ENCODE measurements around the gene BRPF3.

Gene BRPF3

DNA sequence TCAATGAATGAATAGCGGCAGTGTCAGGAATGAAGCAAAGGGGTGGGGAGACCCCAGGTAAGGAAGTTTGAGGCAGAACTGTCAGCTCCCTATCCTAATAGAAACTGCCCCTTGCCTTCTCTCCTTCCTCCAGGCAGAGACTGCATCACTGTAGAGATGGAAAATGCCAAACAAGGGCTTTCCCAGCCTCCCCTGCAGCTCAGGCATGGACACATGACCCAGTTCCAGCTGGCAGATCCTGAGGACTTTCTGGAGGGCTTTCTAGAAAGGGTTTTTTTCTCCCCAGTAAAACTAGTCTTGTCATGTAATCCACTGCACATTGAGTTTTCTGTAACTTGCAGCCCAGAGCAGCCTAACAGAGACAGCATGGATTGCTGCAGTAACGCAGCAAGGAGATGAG lies 55.5 kb downstream of the BRPF3 start:
- H3K27ac ChIP-seq (ENCODE audit: low read length) = no peak overlapping the region
- H3K4me1 ChIP-seq (ENCODE audit: insufficient read depth, low read length) = no peaks in the 10 kb centered on the region; the same call in 1 of the 2 replicates
- H3K36me3 ChIP-seq (ENCODE audit: insufficient read depth, low read depth, low read length) = no peaks in the 10 kb centered on the region
- no peak overlapping the region for H3K4me3 ChIP-seq (ENCODE audit: low read length)
- H3K27me3 ChIP-seq (ENCODE audit: insufficient read depth, low read length) = no peaks in the 10 kb centered on the region
- no peak overlapping the region for H3K9ac ChIP-seq (ENCODE audit: low read depth, low read length)
- H3K9me3 ChIP-seq (ENCODE audit: insufficient read depth, low read depth, low read length) = no peaks in the 10 kb centered on the region

DNA sequence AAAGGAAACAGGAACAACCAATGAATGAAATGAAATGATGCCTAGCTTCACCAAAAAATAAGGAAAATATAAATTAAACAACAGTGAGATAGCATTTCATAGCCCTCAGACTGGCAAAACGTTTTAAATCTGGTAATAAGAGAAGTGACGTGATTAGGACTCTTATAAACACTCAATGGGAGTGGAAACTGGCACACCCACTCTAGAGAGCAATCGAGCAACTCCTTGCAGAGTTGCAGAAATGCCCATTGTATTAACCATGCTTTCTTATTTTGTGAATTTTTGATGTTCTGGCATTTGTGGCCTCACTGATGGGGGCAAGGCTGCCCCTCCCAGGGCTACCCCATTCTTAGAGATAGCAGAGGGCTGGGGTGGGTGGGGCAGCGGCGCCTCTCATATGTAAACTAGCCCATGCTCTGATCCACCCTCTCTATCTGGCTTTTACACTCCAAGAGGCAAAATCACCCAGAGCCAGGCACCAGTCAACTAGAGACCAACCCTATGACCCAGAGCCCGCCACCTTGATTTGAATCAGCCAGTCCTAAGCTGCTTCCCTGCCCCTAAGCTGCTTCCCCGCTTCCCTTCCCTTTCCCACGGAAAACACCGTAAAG lies 67.0 kb downstream of the BRPF3 start:
- no peak overlapping the region for H3K27ac ChIP-seq (ENCODE audit: low read length)
- no peaks in the 10 kb centered on the region for H3K27me3 ChIP-seq (ENCODE audit: insufficient read depth, low read length)
- H3K9ac ChIP-seq (ENCODE audit: low read depth, low read length) = no peak overlapping the region
- 0 out of 2 replicates have a peak, but pooled peaks cover 7% of the 10 kb centered on the region for H3K9me3 ChIP-seq (ENCODE audit: insufficient read depth, low read depth, low read length)
- H3K36me3 ChIP-seq (ENCODE audit: insufficient read depth, low read depth, low read length) = no peaks in the 10 kb centered on the region
- no peaks in the 10 kb centered on the region for H3K4me1 ChIP-seq (ENCODE audit: insufficient read depth, low read length)
- H3K4me3 ChIP-seq (ENCODE audit: low read length) = no peak overlapping the region

DNA sequence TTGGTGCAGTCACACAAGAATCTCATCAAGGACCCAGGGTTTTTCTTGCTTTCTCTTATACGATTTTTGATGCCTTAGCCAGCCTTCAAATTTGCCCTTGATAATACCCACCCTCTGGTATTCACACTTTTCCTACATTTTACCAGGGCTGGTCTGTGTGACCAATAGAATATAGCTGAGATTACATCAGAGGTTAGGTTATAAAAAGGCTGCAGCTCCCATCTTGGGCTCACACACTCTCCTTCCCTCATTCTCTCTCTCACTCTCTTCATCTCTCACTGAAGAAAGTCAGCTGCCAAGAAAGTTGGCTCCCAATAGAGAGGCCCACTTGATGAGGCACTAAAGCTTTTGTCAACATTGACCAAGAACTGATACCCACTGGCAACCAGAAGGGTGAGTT lies 69.2 kb downstream of the BRPF3 start:
- H3K4me1 ChIP-seq (ENCODE audit: insufficient read depth, low read length) = no peaks in the 10 kb centered on the region
- no peak overlapping the region for H3K9ac ChIP-seq (ENCODE audit: low read depth, low read length)
- H3K36me3 ChIP-seq (ENCODE audit: insufficient read depth, low read depth, low read length) = no peaks in the 10 kb centered on the region
- no peaks in the 10 kb centered on the region for H3K27me3 ChIP-seq (ENCODE audit: insufficient read depth, low read length)
- no peak overlapping the region for H3K27ac ChIP-seq (ENCODE audit: low read length)
- 0 out of 2 replicates have a peak, but pooled peaks cover 7% of the 10 kb centered on the region for H3K9me3 ChIP-seq (ENCODE audit: insufficient read depth, low read depth, low read length)
- H3K4me3 ChIP-seq (ENCODE audit: low read length) = no peak overlapping the region

DNA sequence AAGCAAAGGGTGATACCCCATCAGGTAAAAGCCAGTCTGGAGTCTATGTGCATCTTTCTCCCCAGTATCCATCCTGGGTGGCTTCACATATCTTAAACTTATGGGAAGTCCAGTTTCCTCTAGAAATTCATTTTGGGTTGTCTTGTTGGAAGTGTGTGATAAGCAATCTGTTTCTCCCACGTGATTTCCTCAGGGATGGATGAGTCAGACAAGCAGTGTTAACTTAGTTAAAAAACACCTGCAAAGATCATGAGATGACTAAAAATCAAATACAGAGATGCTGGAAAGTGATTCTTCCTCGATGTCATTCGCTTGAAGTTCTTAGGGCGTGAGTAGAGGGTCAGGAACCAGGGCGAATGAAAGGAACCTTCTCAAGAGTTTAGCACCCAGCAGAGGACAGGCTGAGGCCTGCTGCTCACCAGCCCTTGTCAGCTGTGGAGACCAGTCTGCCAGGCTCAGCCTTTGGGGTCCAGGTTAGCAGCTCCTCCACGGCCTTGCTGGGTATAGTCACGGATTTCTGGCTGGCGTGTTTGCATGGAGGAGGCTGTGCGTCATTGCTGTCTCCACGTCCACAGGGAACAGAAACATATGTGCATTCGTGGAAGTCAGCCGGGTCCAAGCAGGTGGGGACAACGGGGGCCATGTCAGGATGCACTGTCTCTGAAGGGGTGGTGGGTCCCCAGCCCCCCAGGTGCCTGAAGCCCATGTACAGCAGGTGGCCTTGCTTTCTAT lies 70.5 kb downstream of the BRPF3 start:
- Histone ChIP-seq H3K9me3 (ENCODE audit: insufficient read depth, low read depth, low read length) (0 out of 2 replicates have a peak, but pooled peaks cover 7% of the 10 kb centered on the region), H3K27ac (ENCODE audit: low read length) (no peak overlapping the region), H3K9ac (ENCODE audit: low read depth, low read length) (no peak overlapping the region), H3K4me1 (ENCODE audit: insufficient read depth, low read length) (no peaks in the 10 kb centered on the region), H3K36me3 (ENCODE audit: insufficient read depth, low read depth, low read length) (no peaks in the 10 kb centered on the region), H3K4me3 (ENCODE audit: low read length) (no peak overlapping the region), H3K27me3 (ENCODE audit: insufficient read depth, low read length) (no peaks in the 10 kb centered on the region)

DNA sequence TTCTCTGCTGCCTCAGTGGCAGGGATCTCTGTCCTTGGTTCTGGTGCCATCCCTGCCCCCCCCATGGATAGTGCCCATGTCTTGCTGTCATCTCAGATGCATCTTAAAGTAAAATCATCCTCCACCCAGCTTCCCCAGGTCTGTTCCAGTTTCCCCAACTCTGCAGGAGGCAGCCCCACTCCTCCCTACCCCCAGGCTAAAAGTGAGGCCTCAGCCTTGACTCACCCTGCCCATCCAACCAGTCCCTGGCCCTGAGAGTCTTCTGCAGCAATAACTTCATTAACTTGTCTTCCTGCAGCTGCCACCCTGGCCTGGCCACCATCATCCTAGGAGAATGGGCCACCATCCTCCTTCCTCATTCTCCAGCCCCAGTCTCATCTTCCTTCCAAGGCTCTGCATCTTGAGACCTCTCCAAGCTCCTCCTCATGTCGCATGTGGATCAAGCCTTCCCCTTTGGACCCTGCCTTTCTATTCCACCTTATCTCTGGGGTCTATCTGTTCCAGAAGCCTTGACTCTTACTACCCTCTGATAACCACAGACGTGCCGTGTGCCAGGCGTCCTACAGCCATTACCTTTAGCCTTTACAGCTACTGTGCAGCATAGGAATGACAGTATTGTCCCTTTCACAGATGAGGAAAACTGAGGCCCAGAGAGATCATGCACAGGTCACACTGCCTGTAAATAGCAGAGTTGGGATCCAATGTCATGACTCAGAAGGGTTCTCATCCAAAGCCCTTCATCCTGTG lies 71.4 kb downstream of the BRPF3 start:
- no peak overlapping the region for H3K27ac ChIP-seq (ENCODE audit: low read length)
- 0 out of 2 replicates have a peak, but pooled peaks cover 7% of the 10 kb centered on the region for H3K9me3 ChIP-seq (ENCODE audit: insufficient read depth, low read depth, low read length)
- H3K27me3 ChIP-seq (ENCODE audit: insufficient read depth, low read length) = no peaks in the 10 kb centered on the region

DNA sequence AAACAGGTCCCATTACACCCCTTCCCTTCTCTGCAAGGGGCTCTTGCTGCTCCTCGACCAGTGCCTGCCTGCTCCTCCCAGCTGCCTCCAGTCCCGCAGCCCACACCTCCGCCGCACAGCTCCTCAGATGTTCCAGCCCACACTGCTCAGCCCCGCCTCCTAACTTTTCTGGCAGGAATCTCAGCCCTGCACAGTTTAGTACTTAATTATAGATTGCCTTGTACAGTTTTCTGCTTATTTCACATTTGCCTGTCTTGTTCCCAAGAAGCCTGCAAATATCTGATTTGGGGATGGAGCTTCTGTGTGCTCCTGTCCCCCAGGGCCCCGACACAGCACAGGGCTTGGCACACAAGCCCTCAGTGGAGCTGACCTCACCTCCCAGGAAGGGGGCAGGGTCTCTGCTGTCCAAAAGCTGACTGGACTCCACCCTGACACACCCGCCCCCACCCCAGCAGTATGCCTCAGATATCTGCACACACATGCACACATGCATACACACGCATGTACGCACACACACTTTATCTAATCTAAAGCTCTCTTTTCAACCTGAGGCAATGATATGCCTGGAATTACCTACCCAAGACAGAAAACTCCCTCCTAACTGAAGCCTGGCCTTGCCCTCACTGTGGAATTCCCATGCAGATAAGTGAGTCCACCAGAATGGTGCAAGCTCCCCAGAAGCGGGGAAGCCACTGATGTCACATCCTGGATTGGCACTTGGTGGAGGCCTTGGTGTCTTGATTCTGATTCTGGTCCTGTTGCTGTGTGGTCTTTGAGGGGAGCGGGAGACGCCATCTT lies 72.1 kb downstream of the BRPF3 start:
- Histone ChIP-seq H3K9ac (ENCODE audit: low read depth, low read length) (no peak overlapping the region), H3K27ac (ENCODE audit: low read length) (no peak overlapping the region), H3K4me1 (ENCODE audit: insufficient read depth, low read length) (no peaks in the 10 kb centered on the region), H3K4me3 (ENCODE audit: low read length) (no peak overlapping the region), H3K36me3 (ENCODE audit: insufficient read depth, low read depth, low read length) (no peaks in the 10 kb centered on the region), H3K27me3 (ENCODE audit: insufficient read depth, low read length) (no peaks in the 10 kb centered on the region), H3K9me3 (ENCODE audit: insufficient read depth, low read depth, low read length) (0 out of 2 replicates have a peak, but pooled peaks cover 7% of the 10 kb centered on the region)

More for the DNA sequence above, 71.4 kb downstream of the BRPF3 start:
- H3K9ac ChIP-seq (ENCODE audit: low read depth, low read length) = no peak overlapping the region
- H3K4me3 ChIP-seq (ENCODE audit: low read length) = no peak overlapping the region
- no peaks in the 10 kb centered on the region for H3K4me1 ChIP-seq (ENCODE audit: insufficient read depth, low read length)
- no peaks in the 10 kb centered on the region for H3K36me3 ChIP-seq (ENCODE audit: insufficient read depth, low read depth, low read length)

DNA sequence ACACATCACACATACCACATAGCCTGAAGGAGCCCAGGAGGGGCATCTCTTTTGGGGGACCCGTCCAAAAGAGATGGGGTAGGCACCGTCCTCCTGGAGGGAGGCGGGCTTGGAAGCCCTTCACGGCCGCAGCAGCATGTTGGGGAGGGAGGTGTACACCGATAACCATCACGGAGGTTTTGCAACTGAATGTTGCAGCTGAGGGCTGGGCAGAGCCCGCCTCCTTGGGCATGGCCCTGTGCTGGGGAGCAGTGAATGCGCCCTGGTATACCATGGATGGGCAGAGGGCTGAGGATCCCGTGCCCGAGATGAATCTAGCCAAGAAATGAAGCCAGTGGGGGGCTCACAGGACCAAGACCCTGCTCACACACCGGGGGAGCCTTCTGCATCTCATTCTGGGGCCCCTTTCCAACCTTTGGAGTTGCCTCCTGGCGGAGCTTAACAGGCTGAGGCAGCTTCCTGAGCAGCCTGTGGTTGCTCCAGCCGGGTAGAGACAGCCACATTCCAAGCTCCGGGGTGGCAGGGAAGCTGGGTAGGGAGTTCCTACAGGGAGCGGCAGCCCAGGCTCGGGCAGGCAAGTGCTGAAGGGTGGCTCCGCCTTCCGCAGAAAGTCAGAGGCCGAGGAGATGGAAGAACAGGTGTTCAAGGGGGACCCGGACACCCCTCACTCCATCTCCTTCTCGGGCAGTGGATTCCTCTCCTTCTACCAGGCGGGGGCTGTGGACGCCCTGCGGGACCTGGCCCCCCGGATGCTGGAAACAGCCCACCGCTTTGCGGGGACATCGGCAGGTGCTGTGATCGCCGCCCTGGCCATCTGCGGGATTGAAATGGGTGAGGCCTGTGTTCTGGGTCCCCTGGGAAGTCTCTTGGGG lies 73.5 kb downstream of the BRPF3 start, which contains the start of gene PNPLA1:
TSS of gene PNPLA1 (plus strand) at position 227 of the 872 bp plus-strand sequence. CDS start at position 627, 400 bp downstream.
- H3K36me3 ChIP-seq (ENCODE audit: insufficient read depth, low read depth, low read length) = no peaks in the 10 kb centered on the region
- 0 out of 2 replicates have a peak, but pooled peaks cover 7% of the 10 kb centered on the region for H3K9me3 ChIP-seq (ENCODE audit: insufficient read depth, low read depth, low read length)
- H3K27ac ChIP-seq (ENCODE audit: low read length) = no peak within 1 kb of the TSS
- H3K4me3 ChIP-seq (ENCODE audit: low read length) = no peak within 1 kb of the TSS
- no peaks in the 10 kb centered on the region for H3K27me3 ChIP-seq (ENCODE audit: insufficient read depth, low read length)
- H3K9ac ChIP-seq (ENCODE audit: low read depth, low read length) = no peak within 1 kb of the TSS
- no peaks in the 10 kb centered on the region for H3K4me1 ChIP-seq (ENCODE audit: insufficient read depth, low read length)

DNA sequence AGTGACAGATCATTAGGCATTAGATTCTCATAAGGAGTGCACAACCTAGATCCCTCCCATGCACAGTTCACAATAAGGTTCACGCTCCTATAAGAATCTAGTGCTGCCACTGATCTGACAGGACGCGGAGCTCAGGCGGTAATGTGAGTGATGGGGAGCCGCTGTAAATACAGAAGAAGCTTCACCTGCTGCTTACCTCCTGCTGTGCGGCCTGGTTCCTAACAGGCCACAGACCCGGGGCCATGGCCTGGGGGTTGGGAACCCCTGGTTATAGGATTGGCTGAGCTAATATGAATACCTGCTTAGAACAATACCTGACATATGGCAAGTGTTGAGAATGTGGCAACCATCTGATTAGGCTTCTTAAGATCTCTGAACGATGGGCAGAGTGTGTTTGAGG lies 75.7 kb downstream of the BRPF3 start:
- Histone ChIP-seq H3K4me1 (ENCODE audit: insufficient read depth, low read length) (no peaks in the 10 kb centered on the region), H3K9ac (ENCODE audit: low read depth, low read length) (no peak overlapping the region), H3K27ac (ENCODE audit: low read length) (no peak overlapping the region), H3K4me3 (ENCODE audit: low read length) (no peak overlapping the region), H3K27me3 (ENCODE audit: insufficient read depth, low read length) (no peaks in the 10 kb centered on the region), H3K9me3 (ENCODE audit: insufficient read depth, low read depth, low read length) (no peaks in the 10 kb centered on the region), H3K36me3 (ENCODE audit: insufficient read depth, low read depth, low read length) (no peaks in the 10 kb centered on the region)

DNA sequence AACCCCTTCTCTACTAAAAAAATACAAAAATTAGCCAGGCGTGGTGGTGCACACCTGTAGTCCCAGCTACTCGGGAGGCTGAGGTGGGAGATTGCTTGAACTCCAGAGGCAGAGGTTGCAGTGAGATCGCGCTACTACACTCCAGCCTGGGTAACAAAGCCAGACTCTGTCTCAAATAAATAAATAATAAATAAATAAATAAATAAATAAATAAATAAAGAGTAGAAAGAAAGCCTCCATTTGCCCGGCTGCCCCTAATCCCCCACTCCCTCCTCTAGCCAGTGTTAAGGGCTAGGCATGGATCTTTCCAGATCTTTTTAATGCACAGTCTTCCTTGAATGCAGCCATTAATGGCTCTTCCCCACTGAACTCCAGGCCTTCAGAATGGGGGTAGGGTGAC lies 76.5 kb downstream of the BRPF3 start:
- H3K9me3 ChIP-seq (ENCODE audit: insufficient read depth, low read depth, low read length) = no peaks in the 10 kb centered on the region
- H3K27me3 ChIP-seq (ENCODE audit: insufficient read depth, low read length) = no peaks in the 10 kb centered on the region
- no peak overlapping the region for H3K27ac ChIP-seq (ENCODE audit: low read length)
- no peaks in the 10 kb centered on the region for H3K36me3 ChIP-seq (ENCODE audit: insufficient read depth, low read depth, low read length)
- H3K4me1 ChIP-seq (ENCODE audit: insufficient read depth, low read length) = no peaks in the 10 kb centered on the region
- no peak overlapping the region for H3K9ac ChIP-seq (ENCODE audit: low read depth, low read length)
- H3K4me3 ChIP-seq (ENCODE audit: low read length) = no peak overlapping the region

DNA sequence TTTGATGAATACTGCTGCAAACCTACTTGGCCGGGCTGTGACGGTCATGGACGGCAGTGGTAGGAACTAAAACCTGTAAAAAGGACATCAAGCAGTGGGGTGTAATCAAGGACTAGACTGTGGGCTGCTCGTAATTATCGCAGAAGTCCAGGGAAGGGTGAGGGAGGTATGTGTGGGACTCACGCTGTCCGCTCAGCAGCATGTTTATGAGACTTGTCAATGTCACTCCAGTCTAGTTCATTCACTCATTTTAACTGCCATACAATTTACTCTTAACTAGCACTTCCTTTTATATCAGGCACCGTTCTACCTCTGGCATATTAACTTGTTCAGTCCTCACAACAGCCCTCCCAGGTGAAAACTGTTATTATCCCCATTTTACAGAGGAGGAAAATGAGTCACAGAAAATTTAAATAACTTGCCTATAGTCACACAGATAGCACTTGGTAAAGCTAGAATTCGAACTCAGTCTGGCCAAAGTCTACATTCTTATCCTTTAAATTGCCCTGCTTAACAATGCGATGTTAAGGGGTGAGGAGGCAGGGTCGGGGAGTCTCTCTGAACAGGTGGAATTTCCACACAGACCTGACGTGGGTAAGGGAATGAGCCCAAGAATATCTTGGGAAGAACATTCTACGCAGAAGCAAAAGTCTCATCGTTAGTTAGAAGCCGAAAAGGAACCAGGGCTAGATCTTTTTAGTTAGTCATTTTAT lies 77.4 kb downstream of the BRPF3 start:
- no peaks in the 10 kb centered on the region for H3K36me3 ChIP-seq (ENCODE audit: insufficient read depth, low read depth, low read length)
- no peaks in the 10 kb centered on the region for H3K9me3 ChIP-seq (ENCODE audit: insufficient read depth, low read depth, low read length)
- H3K4me3 ChIP-seq (ENCODE audit: low read length) = no peak overlapping the region
- H3K27me3 ChIP-seq (ENCODE audit: insufficient read depth, low read length) = no peaks in the 10 kb centered on the region
- H3K4me1 ChIP-seq (ENCODE audit: insufficient read depth, low read length) = no peaks in the 10 kb centered on the region
- H3K9ac ChIP-seq (ENCODE audit: low read depth, low read length) = no peak overlapping the region
- no peak overlapping the region for H3K27ac ChIP-seq (ENCODE audit: low read length)
